ENCODE results near the gene RIMBP2.

RIMBP2 gene

DNA sequence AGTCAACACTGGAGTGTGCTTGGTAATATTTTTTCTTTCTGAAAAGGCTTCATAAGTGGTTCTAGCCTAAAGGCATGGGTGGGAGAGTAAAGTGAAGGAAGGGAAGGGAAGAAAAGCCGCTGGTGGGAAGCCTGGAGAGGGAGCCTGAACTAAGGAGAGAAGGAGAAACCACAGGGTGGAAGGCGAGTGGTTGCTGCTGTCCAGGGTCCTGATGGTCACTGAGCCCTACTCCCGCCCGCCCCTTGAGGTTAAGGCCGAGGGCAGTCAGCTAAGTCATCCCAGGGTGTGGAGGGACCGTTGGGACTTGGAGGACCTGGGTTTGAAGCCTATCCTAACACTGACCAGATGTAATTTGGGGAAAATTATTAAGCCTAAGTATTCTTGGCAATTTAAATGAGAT, 189.3 kb downstream of the RIMBP2 start:
- no peak for DNase-seq

DNA sequence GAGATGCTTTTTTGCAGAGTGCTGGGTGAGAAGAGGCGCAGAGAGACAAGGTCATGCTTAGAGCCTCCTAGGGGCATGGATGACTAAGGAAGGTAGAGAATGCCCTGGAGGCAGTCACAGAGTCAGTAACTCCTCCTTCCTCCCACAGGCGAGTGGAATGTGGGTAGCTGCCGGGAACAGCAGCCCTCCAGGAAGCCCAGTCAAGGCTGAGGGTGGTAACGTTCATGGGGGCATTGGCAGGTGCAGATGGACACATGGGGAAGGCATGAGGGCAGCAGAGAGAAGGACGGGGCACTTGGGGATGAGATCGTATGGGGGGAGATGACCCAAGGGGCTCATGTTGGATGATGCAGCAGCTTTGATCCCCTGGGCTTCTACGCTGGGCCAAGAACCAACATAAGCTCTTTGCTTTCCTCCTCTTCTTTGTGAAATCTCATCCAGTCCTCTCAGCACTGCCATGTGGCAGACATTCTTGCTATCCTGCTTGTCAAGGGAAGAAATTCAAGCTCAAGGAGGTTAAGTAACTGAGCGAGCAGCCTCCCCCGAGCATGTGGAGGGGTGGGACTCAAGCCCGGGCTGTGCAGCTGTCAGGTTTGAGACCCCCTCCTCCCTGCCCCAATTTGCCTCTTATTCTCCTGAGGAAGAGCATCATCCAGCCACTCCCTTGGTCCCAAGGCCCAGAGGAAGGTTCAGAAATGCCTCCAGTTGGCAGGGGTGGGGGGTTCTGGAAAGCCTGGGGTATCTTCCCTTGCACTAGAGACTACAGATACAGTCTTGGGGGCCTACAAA, 190.5 kb downstream of the RIMBP2 start:
- no peak for DNase-seq

DNA sequence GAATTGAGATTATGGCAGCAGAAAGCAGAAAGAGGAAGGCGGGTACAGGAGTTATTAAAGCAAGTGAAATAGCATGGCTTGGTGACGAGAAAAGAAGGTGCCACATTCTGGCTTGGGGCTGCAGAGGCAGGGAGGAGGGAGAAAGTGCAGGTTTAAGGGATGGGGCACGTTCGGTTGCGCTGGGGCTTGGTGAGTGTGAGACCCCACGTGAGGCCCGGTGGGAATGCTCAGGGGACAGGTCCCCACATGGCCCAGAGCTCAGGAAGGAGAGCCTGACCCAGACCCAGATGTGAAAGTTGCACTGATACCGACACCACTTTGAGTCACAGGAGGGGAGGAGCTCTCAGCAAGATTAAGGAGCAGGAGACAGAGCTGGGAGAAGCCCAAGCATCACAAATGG, 191.3 kb downstream of the RIMBP2 start:
- no peak for DNase-seq

DNA sequence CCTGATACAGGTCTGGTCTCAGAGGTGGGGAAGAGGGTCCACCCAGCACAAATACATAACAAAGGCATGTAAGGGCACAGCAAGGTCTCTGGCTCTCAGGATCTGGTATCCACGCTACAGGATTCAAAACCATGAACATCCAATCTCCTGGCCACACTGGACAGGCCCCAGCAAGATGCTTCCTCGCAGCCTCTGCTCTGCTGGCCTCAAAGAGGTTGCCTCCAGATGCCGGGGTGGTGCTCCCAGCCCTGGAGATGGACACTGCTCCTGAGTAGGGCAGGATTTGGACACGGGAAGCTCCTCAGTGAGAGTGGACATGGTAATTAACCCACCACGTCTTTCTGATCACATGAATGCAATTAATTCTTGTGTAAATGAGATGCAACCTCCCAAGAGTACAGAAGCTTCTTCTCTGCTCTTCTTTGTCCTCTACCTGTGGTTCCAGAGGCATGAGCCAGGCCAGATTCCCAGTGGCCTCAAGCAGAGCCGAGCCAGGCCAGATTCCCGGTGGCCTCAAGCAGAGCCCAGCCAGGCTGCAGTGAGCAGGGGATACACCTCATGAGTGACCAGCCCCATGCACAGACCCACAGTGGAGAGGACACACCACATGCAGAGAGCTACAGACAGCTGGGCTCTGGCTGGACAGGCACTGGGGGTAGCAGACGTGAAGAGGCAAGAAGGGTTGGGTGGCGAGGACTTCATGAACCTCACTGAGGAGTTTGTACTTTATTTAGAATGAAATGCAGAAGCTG, 192.1 kb downstream of the RIMBP2 start:
- no peak for DNase-seq

DNA sequence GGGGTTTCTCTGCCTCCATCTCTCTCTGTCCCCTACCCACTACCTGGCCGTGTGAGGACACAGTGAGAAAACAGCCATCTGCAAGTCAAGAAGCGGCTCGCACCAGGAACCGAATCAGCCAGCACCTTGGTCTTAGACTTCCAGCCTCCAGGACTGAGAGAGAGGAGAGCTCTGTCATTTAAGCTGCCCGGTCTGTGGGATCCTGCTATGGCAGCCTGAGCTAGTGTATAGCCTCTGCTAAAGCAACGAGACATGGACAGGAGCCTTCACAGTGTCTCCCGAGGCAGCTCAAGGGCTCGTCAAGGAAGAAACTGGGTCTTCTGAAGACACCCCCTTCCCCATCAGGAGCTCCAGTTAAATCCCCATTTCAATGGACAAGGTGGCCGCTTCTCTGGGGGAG, 192.9 kb downstream of the RIMBP2 start:
- DNase-seq, result no peak

DNA sequence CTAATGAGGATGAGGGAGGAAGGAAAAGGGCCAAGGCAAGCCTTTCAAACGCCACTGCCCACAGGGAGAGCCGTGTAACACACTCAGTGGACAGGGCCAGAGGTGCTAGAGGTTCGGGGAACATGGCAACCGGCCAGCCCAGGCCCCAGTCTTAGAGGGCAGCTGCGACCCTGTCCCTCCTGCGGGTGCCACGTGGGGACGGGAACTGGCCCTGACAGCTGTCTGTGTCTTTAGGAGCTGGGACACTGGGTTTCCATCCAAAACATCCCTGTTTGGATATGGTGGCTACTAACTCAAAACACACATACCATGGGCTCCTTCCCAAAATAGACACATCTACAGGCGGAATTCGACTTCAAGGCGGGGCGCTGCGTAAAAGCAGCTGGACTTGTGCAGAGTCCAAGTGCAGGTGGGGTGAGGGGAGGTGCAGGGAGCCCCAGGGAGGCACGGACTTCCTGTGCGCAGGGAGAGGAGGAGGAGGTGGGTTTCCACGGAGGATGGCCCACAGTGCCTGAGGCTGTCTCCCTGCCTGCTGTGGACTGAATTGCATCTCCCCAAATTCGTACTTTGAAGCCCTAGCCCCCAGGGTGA, 193.8 kb downstream of the RIMBP2 start:
- DNase-seq, result no peak

DNA sequence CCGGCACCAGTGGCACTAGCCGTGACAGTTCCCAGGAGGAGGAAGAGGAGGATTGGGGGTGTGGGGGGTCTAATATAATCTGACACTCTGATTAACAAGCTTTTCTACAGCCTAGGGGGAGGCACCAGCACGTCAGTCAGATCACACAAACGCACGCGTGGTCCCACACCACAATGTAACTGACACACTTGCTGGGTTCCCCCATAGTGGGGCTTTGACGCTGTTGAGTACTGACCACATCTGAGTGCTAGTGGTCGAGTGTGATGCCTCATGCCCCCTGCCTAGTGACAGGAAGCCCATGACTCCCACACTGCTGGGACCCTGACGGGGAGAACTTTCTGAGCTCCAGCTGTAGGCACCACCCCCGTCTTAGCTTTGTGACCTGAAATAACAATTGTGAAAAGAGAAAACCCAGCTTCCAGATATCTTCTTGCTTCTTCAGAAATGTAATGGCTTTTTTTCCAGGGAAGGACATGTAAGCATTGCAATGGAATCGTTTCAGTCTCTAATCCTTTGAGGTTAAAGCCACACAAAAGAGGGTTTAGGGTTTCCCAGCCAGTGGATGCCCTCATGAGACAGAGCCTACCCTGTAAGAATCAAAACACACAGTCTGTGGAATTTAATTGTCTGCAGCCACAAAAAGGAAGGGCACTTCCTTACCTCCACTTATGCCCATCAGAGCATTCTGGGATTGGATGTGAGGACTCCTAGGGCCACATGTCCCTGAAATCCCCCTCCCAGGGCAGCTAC, 194.5 kb downstream of the RIMBP2 start:
- no peak for DNase-seq

DNA sequence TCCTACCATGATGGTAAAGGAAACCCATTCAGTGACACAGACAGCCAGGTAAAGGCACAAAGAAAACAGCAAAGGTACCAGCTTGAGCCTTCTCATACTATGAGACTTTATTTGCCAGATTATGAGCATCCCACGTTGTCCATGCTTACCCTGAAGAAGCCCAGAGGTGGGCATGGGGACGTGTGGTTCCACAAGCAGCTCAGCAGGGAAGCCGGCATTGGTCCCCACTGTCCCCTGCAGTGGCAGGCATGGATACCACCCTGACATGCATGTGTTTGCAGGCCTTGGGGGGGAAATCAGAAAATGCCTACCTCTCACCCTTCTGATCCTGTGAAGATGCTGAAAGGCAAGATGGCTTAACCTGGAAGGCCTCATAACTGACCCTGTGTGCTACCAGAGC, 195.3 kb downstream of the RIMBP2 start:
- DNase-seq, result no peak

DNA sequence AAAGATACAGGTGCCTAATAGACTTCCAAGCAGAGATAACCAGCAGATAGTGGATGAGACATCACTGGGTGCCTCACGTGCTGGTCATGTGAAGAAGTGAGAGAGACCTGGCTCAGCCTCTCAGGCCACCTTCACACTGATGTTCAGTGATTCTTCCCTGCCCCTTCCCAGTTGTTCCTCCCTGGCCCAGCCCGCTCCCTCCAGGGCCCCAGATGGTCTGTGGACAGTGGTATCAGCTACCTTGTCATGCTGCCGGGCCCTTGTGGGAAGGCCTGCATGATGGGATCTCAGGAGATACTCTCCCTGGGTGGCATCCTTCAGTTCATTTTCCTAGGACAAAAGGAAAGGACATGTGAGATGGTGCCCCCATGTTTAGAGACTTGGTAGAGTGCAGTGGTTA, 198.5 kb downstream of the RIMBP2 start:
- no peak for DNase-seq

DNA sequence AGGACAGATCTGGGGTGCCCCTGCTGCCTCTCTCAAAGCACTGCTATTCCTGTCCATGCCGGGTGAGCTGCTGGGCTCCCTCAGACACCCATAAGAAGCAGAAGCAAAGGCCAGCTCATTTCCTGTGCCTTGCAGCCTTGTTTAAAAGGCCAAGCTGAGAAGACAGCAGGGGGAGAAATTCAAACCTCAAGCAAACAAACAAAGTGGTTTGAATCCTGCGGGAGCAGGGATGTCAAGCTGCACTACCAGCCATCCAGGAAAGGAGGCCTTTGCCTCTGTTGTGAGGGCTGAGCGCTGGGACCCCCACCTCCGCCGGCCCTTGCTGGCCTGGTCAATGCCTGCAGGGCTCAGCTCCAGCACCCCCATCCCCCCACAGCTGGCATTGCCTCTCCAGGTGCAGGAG, 201.9 kb downstream of the RIMBP2 start:
- DNase-seq, result no peak

DNA sequence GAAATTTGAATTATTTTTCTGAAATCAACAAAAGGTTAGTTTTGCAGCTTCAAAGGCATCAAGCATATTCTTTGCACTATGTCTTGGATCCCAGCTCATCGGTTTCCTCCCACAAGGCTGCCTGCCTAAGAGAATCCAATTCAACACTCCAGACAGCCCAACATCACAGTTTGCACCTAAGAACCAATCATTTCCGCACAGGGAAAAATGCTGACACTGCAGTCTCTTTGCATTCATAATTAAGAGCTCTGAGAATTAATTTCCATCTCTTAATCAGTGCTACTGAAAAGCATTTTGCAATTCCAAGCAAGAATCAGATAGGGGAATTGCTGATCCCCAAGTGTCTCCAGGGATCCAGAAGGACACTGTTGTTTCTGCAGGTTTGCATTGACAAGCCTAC, 202.5 kb downstream of the RIMBP2 start:
- DNase-seq, result no peak

DNA sequence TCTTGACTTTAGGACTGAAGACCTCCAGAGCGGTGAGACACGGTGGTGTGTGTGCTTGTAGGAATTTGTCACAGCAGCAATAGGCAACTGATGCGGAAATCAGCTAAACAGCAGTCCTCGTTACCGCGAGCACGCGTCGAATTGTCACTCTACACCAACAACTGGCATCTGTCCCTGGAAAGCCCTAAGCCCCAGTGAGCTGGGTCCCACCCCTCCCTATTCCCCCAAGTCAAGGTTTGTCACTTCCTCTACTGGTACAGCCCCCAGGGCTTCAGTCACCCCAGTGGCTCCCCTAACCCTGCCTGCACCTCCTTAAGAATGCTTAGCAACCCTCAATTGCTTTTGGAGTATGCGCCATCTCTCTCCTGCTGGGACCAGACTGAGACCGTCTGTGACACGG, 204.8 kb downstream of the RIMBP2 start:
- no peak for DNase-seq

DNA sequence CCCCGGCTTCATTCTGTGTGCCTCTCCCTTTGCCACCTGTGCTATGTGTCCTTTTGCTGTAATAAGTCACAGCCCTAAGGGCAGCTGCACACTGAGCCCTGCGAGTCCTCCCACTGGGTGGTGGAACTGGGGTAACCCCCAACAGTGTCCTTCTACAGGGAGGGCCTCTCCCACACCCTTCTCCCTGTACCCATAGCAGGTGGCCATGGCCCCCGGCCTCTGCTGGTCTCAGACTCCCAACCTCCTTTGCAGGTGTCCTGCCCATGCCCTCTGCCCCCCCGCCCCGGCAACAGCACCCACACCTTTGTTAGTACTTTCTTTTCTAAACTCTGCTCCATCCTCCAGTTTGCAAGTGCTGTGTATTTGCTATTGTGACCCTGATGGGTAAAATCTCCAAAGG, 206.6 kb downstream of the RIMBP2 start:
- no peak for DNase-seq

DNA sequence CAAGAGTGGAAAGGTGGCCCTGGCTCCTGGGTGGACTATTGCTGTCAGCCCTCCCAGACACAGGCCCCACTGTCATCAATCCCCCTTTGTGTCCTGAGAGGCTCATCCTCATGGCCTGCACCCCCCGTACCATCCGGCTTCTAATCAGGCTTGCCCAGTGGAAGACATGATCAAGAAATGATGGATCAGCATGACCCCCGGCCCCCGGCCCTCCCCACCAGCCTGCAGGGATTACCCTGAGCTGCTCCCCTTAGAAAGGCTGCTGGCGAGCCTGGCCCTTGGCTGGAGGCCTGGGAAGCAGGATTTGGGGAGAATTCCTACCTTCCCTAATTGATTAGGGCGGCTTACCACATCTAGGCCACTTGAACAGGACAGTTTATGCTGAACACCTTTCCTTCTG, 207.3 kb downstream of the RIMBP2 start:
- no peak for DNase-seq

DNA sequence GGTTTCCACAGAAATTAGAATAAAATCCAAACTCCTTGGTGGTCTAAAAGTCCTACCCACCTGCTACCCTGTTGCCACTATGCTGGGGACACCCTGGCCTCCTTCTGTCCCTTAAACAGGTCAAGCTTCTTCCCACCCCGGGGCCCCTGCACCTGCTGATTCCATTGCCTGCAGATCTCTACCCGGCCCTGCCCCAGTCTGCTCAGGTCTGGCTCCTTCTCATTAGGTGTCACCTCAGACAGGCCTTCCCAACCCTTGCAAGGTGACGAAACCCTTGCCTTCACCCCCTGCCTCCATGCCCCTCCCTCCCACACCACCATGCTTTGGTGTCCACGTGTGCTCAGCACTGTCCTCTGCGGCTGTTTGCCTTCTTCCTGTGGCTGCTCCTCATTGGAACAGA, 207.8 kb downstream of the RIMBP2 start:
- DNase-seq, result no peak

DNA sequence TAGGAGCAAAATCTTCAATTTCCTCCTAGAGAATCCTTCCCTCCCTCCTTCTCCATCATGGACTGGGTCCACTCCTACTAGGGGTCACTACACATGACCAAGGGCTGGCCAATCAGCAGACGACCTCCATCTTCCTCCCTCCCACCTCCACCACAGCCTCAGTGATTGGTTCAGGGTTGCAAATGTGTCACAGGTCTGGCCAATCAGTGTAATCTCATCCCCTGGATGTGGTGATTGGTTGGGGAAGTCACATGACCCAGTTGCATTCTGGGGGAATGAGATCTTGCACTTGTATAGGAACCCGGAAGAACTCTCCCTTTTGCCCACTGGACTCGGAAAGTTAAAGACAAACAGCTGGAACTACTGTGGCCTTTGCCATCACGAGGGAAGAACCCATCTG, 209.3 kb downstream of the RIMBP2 start:
- DNase-seq, result no peak

DNA sequence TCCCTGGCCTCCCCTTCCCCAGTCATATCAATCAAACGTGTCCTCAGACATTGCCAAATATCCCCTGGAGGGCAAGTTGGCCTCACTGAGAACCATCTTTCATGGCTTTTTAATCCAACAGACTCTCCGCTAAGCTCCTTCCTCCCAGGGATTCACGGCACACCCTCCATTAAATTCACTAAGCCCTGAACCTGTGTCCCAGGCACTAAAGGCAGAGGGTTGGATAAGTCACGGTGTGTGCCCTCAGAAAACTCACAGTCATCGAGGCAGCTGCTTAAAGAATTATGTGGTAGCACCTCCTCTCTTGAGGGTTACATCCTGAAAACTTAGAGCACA, 211.3 kb downstream of the RIMBP2 start:
- no peak for DNase-seq

DNA sequence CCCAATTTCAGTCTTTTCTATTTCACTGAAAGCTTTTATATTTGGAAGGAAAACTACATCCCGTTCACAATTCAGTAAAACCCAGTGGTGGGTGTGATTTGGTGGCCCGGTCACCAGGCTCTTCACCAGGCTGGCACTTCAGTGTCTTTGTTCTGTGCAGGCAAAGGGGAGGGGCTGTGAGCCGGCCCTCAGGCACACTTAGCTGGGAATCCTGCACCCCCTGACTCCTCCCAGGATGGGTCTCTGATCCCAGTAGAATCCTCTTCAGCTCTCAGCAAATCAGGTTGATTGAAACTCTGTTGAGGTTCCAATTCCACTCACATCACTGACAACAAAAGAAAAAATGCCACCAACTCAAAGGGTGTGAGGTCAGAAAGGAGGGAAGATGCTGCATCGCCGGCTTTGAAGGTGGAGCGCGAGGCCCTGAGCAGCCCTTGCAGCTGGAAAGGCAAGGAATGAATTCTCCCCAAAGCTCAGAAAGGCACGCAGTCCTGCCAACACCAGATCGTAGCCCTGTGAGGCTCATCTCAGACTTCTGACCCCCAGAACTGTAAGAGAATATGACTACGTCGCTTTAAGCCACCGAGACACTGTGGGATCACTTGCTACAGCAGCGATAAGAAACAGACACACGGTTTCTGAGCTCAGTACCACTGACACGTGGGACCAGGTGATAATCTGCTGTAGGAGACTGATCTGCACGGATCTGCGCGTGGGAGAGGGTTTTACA, 211.8 kb downstream of the RIMBP2 start:
- DNase-seq, result no peak

DNA sequence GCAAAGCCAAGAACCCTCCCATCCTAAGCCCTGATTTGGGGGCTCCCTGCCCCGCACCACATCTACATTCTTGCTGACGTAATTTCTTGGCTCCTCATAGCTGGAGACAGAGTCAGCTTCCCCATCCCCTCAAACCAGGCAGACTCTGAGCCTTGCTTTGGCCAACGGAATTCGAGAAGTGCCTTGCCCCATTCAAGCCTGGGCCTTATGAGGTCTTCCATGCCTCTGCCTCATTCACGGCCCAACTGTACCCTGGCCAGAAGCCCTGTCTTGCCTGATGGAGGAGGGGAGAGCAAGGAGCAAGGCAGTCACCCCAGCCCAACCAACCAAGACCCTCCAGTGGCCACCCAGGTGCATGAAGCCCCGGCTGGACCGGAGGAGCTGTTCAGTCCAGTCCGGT, 214.3 kb downstream of the RIMBP2 start:
- no peak for DNase-seq

DNA sequence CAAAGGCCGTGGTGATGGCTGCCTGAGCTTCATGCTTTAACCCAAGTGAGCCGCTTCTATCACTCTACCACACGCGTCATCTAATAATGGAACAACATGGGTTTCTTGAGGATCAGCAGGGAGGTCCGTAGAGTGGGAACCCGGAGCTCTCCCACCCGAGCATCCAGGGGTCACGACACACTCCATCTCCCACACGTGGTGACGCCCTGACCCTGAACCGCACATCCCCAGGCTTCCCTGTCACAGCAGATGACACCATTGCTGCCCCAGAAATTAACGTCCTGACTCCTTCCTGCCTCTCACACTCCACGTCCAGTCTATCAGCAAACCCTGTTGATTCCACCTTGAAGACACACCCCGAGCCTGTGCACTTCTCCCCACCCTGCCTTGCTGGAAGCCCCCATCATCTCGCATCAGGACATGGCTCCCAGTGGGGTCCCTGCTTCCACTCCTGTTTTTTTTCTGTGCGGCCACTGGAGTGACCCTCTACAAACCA, 215.2 kb downstream of the RIMBP2 start:
- no peak for DNase-seq

DNA sequence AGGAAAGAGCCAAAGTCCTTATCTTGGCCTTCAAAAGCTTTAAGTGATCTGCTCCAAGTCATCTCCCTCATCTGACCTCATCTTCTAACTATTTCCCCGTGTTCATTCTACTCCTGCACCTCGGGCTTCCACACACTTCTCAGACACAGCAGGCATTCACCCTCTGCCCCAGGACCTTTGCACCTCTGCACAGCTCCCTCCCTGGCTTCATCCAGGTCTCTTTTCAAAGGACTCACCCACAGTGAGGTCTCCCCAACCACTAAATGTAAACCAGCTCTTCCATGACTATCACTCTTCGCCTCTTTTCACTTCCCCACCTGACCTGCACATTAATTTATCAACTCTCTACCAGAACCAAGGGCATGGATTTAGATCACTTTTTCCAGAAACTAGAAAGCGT, 216.6 kb downstream of the RIMBP2 start:
- DNase-seq, result no peak

DNA sequence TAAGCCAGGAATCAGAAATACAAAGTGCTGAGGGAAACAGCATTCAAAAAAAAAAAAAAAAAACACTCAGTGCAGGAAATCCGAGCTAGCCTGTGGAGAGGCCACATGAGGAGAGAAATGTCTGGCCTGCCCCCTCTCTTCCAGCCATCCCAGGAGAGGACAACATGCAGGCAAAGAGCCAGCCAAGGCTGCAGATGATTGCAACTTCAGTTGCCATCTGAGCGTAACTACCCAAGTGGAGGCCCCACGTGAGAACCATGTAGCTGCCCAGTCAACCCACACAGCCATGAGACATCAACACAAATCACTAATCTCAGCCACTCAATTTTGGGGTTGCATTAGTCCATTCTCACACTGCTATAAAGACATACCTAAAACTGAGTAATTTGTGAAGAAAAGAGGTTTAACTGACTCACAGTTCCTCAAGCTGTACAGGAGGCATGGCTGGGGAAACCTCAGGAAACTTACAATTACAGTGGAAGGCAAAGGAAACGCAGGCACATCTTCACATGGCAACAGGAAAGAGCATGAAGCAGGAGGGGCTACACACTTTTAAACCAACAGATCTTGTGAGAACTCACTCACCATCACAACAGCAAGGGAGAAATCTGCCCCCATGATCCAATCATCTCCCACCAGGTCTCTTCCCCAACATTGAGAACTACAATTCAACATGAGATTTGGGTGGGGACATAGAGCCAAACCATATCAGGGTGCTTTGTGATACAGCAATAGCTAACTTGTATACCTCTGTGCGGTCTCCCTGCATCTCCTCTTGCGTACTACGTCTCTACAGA, 217.3 kb downstream of the RIMBP2 start:
- no peak for DNase-seq
